Fibroblast of mammary gland (primary cell): ENCODE data around the gene CDC14A.

ENCODE experiments used
- DNase-seq: peaks from one replicate; pipeline ENCODE4 v3.0.0-alpha.2; 2010; ENCODE audit warnings: low read depth
- H3K4me3 ChIP-seq: 2 replicates; pipeline ENCODE4 v1.5.1; 2011; ENCODE audit warnings: low read depth, mild to moderate bottlenecking, low read length, moderate library complexity; ENCODE audit not compliant: control insufficient read depth
- TF ChIP-seq, protein P1 (sequence below): conservative IDR thresholded peaks from 2 replicates; pipeline ENCODE4 v1.5.1; 2011; ENCODE audit warnings: low read depth, low read length, inconsistent platforms; ENCODE audit not compliant: control insufficient read depth, insufficient read depth

CDC14A gene

DNA sequence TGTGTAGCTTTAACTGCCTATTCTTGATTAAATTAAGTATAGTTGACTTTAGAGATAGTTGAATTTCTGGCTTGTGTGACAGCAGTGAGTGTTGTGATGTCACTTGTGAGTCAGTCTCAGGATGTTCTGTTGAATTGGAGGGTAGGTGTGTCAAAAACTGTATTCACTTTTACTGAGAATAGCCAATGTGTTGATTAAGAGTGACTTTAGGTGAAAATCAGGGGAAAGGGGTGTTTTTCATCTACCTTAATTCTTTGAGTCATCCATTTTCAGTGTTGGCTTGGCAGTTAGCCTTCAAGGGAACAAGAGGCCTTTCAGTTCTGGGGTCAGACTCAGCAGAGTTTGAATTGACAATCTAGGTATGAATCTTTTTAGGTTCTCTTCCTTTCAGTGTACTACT is 75.9 kb downstream of the CDC14A start:
- DNase-seq, result peak; percentile 7
- H3K4me3 ChIP-seq, result no peak overlapping the region
- TF ChIP-seq, protein P1, sequence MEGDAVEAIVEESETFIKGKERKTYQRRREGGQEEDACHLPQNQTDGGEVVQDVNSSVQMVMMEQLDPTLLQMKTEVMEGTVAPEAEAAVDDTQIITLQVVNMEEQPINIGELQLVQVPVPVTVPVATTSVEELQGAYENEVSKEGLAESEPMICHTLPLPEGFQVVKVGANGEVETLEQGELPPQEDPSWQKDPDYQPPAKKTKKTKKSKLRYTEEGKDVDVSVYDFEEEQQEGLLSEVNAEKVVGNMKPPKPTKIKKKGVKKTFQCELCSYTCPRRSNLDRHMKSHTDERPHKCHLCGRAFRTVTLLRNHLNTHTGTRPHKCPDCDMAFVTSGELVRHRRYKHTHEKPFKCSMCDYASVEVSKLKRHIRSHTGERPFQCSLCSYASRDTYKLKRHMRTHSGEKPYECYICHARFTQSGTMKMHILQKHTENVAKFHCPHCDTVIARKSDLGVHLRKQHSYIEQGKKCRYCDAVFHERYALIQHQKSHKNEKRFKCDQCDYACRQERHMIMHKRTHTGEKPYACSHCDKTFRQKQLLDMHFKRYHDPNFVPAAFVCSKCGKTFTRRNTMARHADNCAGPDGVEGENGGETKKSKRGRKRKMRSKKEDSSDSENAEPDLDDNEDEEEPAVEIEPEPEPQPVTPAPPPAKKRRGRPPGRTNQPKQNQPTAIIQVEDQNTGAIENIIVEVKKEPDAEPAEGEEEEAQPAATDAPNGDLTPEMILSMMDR, result no peak

GRCh38 chr1:100430325-100430756 is 78.0 kb downstream of the CDC14A start:
- H3K4me3 ChIP-seq, result no peak overlapping the region
- DNase-seq, result no peak
- TF ChIP-seq, protein P1, result no peak

DNA sequence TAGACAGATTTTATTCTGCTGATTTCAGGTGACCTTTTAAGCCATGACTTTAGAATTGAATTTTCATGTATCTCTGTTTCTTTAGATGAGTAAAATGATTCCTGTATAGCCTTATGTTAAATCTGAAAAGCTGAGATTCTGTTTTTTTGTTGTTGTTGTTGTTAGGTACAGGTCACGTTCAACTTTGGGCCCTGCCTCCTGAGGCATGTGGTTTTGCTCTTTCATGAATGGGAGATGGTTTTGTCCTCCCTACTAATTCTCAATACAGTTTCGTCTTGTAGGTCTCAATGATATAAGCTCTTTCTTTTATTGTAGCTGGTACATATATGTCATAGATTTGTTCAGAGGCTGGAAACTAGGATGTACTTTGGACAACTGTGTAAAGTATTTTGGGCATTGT is 79.6 kb downstream of the CDC14A start:
- H3K4me3 ChIP-seq, result no peak overlapping the region
- no peak for DNase-seq
- TF ChIP-seq, protein P1, result no peak

- TF ChIP-seq, protein P1, result no peak
- DNase-seq, result no peak
- H3K4me3 ChIP-seq, result no peak overlapping the region
Measured at GRCh38 chr1:100433563-100433962, 81.3 kb downstream of the CDC14A start.

GRCh38 chr1:100434831-100435230 is 82.5 kb downstream of the CDC14A start:
- TF ChIP-seq, protein P1, result no peak
- no peak for DNase-seq
- H3K4me3 ChIP-seq, result no peak overlapping the region

GRCh38 chr1:100438375-100438774 is 86.1 kb downstream of the CDC14A start:
- TF ChIP-seq, protein P1, result no peak
- H3K4me3 ChIP-seq, result no peak overlapping the region
- DNase-seq, result no peak

GRCh38 chr1:100438789-100439188 is 86.5 kb downstream of the CDC14A start:
- TF ChIP-seq, protein P1, result no peak
- no peak for DNase-seq
- no peak overlapping the region for H3K4me3 ChIP-seq
